ENCODE measurements around the gene LNX2.
"Not testable (repeated sequence)": the region's sequence is repeated elsewhere in the genome, so short reads cannot be mapped to it uniquely, and the experiment has no call there.

LNX2 gene

GRCh38 chr13:27638001-27638400 is 17.7 kb upstream of the LNX2 start:
- FAIRE-seq: no peak
- DNase-seq (ENCODE audit: insufficient read length, low spot score): no peak

- FAIRE-seq (no peak), DNase-seq (ENCODE audit: insufficient read length, low spot score) (no peak)
Measured at GRCh38 chr13:27637289-27637626, 16.9 kb upstream of the LNX2 start.

GRCh38 chr13:27636589-27637288 is 16.4 kb upstream of the LNX2 start:
- no peak for FAIRE-seq
- DNase-seq (ENCODE audit: insufficient read length, low spot score): no peak

- FAIRE-seq: no peak
Measured at GRCh38 chr13:27635266-27635665, 14.9 kb upstream of the LNX2 start.

GRCh38 chr13:27634791-27635190 is 14.5 kb upstream of the LNX2 start:
- FAIRE-seq: no peak
- DNase-seq (ENCODE audit: insufficient read length, low spot score): no peak

More at GRCh38 chr13:27635266-27635665, 14.9 kb upstream of the LNX2 start:
- DNase-seq (ENCODE audit: insufficient read length, low spot score): no peak

- no peak for FAIRE-seq
Measured at GRCh38 chr13:27634231-27634630, 13.9 kb upstream of the LNX2 start.

GRCh38 chr13:27632648-27633047 is 12.3 kb upstream of the LNX2 start:
- no peak for DNase-seq (ENCODE audit: insufficient read length, low spot score)
- no peak for FAIRE-seq

More at GRCh38 chr13:27634231-27634630, 13.9 kb upstream of the LNX2 start:
- DNase-seq (ENCODE audit: insufficient read length, low spot score): no peak

- FAIRE-seq: no peak
- no peak for DNase-seq (ENCODE audit: insufficient read length, low spot score)
Measured at GRCh38 chr13:27632214-27632613, 11.9 kb upstream of the LNX2 start.

GRCh38 chr13:27631665-27632064 is 11.3 kb upstream of the LNX2 start:
- FAIRE-seq (no peak), DNase-seq (ENCODE audit: insufficient read length, low spot score) (no peak)

- DNase-seq (ENCODE audit: insufficient read length, low spot score) (no peak), FAIRE-seq (no peak)
Measured at GRCh38 chr13:27631156-27631555, 10.8 kb upstream of the LNX2 start.

- not testable (repeated sequence) for FAIRE-seq; DNase-seq (ENCODE audit: insufficient read length, low spot score)
Measured at GRCh38 chr13:27628766-27629165, 8.4 kb upstream of the LNX2 start.

- no peak for DNase-seq (ENCODE audit: insufficient read length, low spot score)
- FAIRE-seq: no peak
Measured at GRCh38 chr13:27628081-27628480, 7.8 kb upstream of the LNX2 start.

GRCh38 chr13:27627380-27627779 is 7.1 kb upstream of the LNX2 start:
- DNase-seq (ENCODE audit: insufficient read length, low spot score) (no peak), FAIRE-seq (peak; percentile 35)

- no peak for DNase-seq (ENCODE audit: insufficient read length, low spot score)
- no peak for FAIRE-seq
Measured at GRCh38 chr13:27625839-27626238, 5.5 kb upstream of the LNX2 start.

GRCh38 chr13:27624071-27624470 is 3.7 kb upstream of the LNX2 start:
- no peak for DNase-seq (ENCODE audit: insufficient read length, low spot score)
- FAIRE-seq: no peak

- FAIRE-seq (no peak), DNase-seq (ENCODE audit: insufficient read length, low spot score) (no peak)
Measured at GRCh38 chr13:27622881-27623280, 2.6 kb upstream of the LNX2 start.

GRCh38 chr13:27622102-27622820 is 1.9 kb upstream of the LNX2 start:
- DNase-seq (ENCODE audit: insufficient read length, low spot score): peak; percentile 12
- FAIRE-seq: peak; percentile 72

- peak; percentile 62 for DNase-seq (ENCODE audit: insufficient read length, low spot score)
- peak; percentile 73 for FAIRE-seq
Measured at GRCh38 chr13:27621366-27622101, 1.2 kb upstream of the LNX2 start, which contains the start of gene POLR1D. Gene POLR1D (plus strand): TSS chr13:27621892. CDS start chr13:27621984, 92 bp downstream.

GRCh38 chr13:27621116-27621365 is 712 bp upstream of the LNX2 start:
- FAIRE-seq: no peak
- no peak for DNase-seq (ENCODE audit: insufficient read length, low spot score)

- FAIRE-seq (no peak), DNase-seq (ENCODE audit: insufficient read length, low spot score) (peak; percentile 27)
Measured at GRCh38 chr13:27619728-27620376, 477 bp downstream of the LNX2 start.

- DNase-seq (ENCODE audit: insufficient read length, low spot score) (no peak), FAIRE-seq (no peak)
Measured at GRCh38 chr13:27619093-27619727, 1.1 kb downstream of the LNX2 start.

All from GM19239 (cell line).